T1000 (cell line): Measurements from ENCODE around the gene PAX7.
"Not testable (repeated sequence)": the region's sequence is repeated elsewhere in the genome, so short reads cannot be mapped to it uniquely, and the experiment has no call there.

ENCODE experiments used
- DNase-seq: peaks from one replicate; lab custom pipeline; 2025; ENCODE audit warnings: mixed read lengths; lab: John Stamatoyannopoulos, UW

PAX7 gene

GRCh38 chr1:18761948-18762840 is 131.5 kb downstream of the PAX7 start:
- no peak for DNase-seq

- no peak for DNase-seq
Measured at GRCh38 chr1:18764362-18764761, 133.7 kb downstream of the PAX7 start.

DNA sequence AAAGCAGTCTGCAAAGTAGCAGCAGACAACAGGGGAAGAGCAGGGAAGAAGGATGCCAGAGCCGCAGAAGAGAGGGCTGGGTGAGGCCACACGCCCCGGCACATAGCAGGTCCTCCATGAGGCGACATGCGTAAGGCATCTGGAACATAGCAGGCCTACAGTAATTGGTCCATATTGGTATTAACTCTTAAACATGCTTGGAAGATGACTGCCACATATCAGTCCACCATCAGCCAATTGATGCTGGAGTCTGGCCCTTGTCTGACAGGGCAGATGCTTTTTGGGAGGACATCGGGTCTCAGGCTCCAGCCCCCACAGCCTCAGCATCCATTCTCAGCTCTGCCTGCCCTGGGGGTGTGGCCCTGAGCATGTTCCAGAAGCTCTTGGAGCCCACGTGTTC is 135.1 kb downstream of the PAX7 start:
- DNase-seq = no peak

- no peak for DNase-seq
Measured at GRCh38 chr1:18766328-18766727, 135.7 kb downstream of the PAX7 start.

- DNase-seq = not testable (repeated sequence)
Measured at GRCh38 chr1:18767576-18767975, 136.9 kb downstream of the PAX7 start.

- no peak for DNase-seq
Measured at GRCh38 chr1:18768086-18768485, 137.4 kb downstream of the PAX7 start.

- no peak for DNase-seq
Measured at GRCh38 chr1:18769140-18769539, 138.5 kb downstream of the PAX7 start.

GRCh38 chr1:18770799-18771198 is 140.2 kb downstream of the PAX7 start:
- DNase-seq = no peak

GRCh38 chr1:18773753-18774152 is 143.1 kb downstream of the PAX7 start:
- DNase-seq = no peak

DNA sequence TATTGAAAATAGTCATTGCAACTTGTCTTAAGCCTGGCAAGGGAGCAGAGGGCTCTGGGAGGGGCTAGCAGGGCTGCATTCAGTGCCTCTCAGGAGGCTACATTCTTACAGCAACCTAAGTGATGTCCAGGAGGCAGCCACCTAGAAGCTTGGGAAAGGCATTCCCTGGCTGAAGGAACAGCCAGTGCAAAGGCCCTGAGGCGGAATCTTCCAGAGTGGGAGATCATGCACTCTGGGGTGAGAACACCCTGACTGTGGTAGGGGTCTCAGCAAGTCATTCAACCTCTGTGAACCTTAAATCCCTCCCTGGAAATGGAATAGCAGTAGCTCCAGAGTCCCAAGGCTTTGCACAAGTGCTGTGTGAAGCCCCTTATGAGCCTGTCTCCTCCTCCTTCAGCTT is 144.7 kb downstream of the PAX7 start:
- no peak for DNase-seq

DNA sequence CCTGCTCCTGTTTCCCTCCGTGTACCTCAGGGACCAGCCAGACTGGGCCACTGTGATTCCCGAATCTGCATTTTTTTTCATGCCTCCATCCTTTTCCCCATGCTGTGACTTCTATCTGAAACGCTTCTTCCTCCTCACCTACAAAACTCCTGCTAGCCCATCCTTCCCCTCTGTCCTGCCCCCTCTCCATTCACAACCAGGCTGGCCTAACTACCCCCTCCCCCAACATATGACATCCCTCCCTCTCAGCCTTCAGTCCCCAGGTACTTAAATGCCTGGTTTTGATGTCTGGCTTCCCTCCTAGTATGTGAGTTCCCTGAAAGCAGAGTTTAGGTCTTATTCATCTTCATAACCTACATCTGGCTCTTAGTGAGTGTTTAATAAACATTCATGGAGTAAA is 146.1 kb downstream of the PAX7 start:
- DNase-seq = no peak

DNA sequence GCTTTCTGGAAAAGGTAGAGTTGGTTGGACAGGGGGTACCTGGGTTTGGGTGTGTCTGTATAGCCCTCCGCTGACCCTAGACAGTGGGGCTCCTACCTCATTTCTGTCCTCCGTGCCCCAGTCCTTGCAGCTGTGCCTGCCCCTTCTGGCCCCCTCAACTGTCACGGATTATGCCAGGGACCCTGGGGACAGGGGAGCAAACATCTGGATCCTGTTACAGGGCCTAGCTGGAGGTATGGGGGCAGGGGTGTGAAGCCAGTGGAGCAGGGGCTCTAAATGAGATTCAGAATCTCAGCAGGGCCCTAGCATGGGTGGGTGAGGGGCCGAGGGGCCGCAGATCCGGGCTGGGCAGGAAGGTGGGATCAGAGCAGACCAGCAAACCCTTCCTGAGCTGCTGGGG is 147.8 kb downstream of the PAX7 start:
- no peak for DNase-seq

DNA sequence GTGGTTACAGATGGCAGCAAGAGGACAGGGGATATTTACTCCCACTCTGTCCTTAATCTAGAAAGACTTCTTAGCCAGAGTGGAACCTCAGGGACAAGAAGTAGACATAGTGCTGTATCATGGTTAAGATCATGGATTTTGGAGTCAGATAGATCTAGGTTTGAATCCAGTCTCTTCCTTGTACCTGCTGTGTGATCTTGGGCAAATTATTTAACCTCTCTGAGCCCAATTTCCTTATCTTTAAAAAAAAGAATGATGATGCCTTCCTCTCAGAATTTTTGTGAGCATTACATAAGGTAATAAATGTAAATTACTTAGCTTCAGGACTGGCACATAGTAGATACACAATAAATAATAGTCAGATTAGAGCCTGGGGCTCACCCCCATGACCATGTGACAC is 150.4 kb downstream of the PAX7 start:
- DNase-seq = no peak

DNA sequence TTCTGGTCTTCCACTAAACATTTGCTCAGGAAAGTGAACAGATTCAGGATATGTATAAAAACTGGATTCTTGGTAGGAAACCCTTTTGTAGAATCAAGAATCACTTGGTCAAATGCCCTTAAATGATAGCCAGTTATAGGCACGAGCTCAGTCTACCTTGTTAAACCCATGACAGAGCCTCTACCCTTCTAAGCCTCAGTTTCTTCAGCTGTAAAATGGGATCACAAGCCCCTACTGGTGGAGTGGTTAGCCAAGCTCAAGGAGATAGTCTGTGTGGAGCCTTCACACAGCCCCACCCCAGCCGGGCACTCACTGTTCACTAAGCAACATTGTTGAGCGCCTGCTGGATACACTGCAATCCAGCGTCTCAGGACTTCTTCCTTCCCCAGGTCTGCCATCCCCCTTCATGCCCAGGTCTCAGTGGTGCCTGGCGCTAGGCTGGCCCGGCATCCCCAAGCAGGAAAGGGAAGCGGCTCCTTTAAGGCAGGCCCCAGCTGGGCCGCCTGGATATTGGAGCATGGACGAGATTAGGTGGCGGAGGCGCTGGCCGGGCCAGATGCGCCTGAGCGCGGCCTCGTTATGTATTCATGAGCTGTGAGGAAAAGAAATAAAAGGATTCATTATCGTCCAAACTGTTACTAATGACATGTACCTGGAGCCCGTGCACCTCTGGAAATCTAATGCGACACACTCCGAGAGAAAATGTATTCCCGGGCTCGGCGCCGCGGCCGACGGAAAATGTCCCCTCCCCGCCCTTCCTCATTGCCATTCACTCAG is 153.2 kb downstream of the PAX7 start:
- no peak for DNase-seq

DNA sequence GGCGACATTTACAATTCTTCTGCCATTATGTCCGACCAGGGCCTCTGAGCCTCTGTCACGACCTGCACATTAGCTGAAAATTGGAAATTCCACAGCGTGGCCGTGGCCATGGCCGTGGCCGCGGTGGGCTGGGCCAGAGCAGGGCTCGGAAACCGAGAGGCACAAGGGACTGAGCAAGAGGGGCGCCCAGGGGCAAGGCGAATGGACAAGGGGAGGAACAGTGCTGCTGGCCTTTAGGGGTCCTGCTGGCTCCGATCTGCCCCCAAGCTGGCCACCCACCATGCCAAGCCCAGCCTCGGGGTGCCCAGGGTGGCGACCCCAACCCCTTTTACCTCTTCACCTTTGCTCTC is 153.8 kb downstream of the PAX7 start:
- DNase-seq = no peak

DNA sequence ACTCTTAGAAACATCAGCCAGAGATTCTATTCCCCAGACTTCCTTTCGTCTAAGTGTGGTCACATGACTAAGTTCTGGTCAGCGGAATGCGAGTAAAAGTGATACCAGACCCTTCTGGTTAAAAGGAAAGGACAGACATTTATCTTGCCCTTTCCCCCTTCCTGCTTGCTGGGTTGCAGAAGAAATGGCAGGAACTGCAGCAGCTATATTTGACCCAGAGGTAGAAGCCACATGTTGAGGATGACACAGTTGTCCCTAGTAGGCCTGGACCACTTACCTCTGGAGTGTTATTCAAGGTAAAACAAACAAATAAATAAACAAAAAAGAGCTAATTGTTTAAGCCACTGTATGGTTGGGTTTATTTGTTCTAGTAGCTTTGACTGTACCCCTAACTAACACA is 155.5 kb downstream of the PAX7 start:
- no peak for DNase-seq

DNA sequence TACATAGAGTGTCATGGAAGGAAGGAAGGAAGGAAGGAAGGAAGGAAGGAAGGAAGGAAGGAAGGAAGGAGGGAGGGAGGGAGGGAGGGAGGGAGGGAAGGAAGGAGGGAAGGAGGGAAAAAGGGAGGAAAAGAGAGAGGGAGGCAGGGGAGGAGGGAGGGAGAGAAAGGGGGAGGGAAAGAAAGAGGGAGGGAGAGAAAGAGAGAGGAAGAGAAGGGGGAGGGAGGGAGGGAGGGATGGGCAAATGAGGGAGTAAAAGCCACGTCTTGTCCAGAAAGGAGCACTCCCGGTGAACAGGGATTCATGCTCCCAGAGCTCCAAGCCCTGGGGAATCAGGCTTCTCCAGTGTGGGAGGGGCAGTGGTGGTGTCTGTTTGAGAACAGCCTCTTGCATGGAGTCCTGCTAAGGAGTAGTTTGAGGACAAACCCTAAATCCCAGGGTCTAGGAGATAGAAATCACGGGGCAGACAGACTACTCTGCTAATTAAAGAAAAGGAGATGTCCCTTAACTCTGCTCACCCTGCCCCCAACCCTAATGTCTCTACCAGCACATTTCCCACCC is 157.3 kb downstream of the PAX7 start:
- no peak for DNase-seq

- DNase-seq = no peak
Measured at GRCh38 chr1:18789246-18789645, 158.6 kb downstream of the PAX7 start.

DNA sequence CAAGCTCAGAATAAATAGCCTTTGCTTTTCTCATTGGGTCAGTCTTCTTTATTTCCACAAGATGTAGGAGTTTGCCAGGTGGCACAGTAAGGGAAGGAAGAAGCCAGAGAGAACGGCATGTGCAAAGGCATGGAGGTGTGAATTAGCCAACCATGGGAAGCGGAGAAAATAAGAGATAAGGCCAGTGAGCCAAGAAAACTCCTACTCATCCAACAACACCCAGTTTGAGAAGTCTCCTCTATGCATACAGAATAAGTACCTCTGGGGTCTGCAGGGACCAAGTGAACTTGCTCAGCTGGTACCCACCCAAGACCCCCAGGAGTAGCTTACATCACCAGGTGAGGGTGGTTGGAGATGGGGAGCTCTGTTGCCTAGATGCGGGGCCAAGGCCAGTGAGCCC is 162.1 kb downstream of the PAX7 start:
- no peak for DNase-seq

- DNase-seq = no peak
Measured at GRCh38 chr1:18793164-18793563, 162.5 kb downstream of the PAX7 start.

GRCh38 chr1:18794051-18794450 is 163.4 kb downstream of the PAX7 start:
- DNase-seq = no peak

DNA sequence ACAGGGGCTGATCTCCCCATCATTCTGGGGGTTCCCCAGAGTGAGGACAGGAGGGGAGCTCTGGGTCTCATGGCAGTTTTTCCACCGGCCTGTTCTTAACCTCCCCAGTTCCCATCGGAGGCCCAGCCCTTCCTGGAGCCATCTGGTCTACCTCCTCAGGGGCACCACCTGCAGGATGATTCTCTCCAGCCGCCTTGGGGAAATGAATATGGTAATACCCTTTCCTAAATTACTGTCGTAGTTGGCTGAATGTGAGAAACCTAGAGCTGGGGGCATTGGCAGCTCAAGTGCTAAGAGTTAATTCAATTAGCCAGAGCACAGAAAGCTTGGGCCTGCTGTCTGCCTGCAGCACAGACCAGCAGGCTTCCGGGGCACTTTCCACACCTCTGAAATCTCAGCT is 163.9 kb downstream of the PAX7 start:
- no peak for DNase-seq
